Measurements from ENCODE around the gene LRRIQ4.

GRCh38 chr3:169838511-169839030 lies 25.9 kb downstream of the LRRIQ4 start:
- TF ChIP-seq CTCF (IDR thresholded peaks at IDR 0.05) (no peak), POLR2A (IDR thresholded peaks at IDR 0.05) (no peak)
